NK-92 (cell line): Measurements from ENCODE around the gene ZIC2.

Experiments used
- DNase-seq: peaks from one replicate; lab custom pipeline; 2025; ENCODE audit not compliant: unreplicated experiment; lab: John Stamatoyannopoulos, UW

Gene ZIC2

GRCh38 chr13:99985886-99986527, 4.4 kb downstream of the ZIC2 start:
- DNase-seq, result no peak

- no peak for DNase-seq
These were observed 5.2 kb downstream of the ZIC2 start for GRCh38 chr13:99986741-99987140.

DNA sequence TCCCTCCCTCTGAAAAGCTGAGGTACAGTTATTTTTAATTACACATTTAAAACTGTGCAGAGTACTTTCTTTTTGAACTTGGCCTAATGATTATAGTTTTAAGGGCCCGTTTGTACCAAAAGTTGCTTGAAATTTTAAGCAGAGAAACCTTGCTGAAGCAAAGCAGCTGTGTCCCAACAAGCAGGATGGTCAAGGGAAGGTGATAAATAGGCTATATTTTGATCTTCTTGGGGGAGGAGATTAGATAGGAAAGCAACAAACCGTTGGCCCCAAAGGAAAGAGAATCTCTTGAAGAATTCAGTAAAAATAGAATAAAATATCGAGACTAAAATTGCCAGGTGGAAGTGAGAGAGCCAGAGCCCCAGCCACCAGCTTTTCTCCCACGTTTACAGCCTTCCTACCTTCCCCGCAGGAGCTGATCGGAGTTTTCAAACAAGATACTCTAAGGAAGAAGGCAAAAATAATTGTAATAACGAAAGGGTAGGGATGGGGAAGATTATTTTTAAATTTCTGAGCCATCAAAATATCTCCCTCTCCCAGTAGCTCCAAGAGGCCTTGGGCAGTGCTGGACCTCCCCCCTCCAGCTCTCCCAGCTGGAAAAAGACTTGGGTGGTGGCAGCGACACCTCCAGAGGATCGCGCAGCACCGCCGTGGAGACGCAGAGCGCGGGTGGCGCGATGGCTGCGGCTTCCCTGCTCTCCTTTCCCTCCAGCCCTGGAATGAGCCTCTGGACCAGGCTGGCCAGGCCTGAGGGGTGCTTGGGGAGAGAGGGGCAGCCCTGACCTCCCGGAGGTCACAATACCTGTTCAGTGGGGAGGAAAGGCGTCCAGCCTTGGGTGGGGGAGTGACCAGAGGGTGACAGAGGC, 5.8 kb downstream of the ZIC2 start:
- no peak for DNase-seq

DNA sequence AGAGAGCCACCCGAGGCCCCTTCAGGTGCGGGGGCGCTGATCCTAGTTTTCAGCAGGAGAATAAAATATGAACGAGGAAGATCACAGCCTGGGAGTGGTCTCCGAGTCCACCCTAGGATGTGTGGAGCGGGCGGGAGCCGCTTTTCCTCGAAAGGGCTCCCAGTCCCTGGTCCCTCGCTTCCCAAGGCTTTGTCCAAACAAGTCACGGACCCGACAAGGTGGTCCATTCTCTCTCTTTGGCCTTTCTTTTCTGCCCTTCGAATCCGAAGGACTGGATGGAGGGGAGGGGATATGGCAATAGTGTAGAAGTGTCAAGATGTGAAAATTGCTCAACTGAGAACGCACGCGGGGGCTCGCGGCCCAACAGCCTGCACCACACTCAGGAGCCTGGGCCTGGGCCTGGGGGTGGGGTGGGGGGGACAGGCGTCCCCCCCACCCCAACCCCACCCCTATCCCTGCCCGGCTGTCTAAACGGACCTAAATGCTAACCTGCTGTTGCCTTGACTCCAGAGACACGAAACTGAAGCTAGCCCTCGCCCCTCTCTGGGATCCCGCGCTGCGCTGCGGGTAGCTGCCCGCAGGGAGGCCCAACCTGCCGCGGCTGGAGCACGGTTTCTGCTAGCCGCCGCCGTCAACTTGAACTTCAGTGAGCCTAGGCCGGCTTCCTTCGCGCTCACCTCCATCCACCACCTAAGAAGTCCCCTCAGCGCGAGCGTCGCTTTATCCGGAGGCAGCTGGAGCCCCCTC, 7.1 kb downstream of the ZIC2 start:
- no peak for DNase-seq

DNA sequence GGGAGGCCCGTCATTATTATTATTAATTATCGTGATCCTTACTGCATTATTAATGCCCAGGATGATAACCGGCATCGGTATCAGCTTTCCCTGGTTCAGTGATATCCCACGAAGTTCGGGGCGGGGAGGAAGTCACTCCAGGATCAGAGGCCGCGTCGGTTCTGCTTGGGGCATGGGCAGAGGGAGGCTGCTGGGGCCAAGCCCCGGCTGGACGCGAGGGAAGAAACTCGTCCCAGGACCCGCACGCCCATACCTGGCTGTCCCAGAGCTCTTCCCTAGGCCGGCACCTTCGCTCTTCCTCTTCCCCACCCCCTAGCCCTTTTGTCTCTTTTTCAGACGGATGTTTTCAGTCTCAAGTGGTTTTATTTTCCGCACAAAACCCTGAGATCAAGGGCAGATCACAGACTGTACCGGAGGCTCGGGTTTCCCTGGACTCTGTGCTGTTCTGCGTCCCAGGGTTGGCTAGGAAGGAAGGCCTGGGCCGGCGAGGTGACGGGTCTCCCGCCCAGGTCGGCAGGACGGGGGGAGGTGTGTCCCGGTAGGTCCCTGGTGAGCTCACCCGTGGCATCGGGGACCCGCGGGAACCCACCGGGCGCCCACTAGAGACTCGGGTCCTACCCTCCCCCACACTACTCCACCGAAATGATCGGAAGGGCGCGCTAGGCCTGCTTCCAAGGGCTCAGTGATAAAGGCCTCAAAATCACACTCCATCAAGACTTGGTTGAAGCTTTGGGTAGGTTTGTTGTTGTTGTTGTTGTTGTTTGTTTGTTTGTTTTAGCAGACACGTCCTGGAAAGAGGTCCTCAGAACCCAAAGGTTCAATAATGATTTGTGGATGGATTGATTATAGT, 7.9 kb downstream of the ZIC2 start:
- DNase-seq, result no peak

GRCh38 chr13:99990126-99990977, 8.8 kb downstream of the ZIC2 start:
- no peak for DNase-seq

DNA sequence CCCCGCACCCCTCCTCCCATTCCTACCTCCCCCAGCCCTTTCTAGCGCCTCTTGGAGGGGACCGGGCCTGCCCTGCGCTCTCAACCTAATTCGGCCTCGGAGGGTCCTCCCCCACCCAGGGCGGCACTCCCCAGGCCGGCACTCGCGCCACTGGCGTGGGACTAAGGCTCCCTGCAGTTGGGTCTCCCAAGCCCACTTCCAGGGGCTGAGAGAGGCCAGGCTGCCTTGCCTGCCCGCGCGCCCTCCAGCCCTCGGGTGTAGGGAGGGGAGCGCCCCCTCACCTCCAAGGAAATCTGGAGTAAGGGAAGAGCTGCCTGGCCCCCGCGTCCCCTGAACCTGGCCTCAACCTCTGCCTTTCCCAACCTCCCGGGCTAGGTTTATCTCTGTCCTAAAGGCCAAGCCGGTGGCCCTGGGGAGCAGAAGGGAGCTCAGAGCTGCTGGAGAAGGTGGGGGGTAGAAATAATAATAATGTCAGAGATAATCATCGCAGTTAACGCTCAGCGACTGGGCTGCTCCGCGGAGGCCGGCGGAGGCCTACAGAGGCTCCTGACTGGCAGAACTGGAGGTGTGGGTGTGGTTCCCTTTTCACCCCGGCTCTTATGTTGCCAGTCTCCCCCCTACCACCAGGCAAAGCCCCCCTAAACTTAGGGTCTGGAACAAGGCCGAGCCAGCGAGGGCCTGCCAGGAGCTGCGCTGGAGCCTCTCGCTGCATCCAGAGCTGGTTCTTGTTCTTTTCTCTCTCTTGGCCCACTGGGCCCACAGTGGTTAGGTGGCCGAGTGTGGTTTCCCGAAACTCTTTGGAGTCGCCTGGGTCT, 9.6 kb downstream of the ZIC2 start:
- no peak for DNase-seq

DNA sequence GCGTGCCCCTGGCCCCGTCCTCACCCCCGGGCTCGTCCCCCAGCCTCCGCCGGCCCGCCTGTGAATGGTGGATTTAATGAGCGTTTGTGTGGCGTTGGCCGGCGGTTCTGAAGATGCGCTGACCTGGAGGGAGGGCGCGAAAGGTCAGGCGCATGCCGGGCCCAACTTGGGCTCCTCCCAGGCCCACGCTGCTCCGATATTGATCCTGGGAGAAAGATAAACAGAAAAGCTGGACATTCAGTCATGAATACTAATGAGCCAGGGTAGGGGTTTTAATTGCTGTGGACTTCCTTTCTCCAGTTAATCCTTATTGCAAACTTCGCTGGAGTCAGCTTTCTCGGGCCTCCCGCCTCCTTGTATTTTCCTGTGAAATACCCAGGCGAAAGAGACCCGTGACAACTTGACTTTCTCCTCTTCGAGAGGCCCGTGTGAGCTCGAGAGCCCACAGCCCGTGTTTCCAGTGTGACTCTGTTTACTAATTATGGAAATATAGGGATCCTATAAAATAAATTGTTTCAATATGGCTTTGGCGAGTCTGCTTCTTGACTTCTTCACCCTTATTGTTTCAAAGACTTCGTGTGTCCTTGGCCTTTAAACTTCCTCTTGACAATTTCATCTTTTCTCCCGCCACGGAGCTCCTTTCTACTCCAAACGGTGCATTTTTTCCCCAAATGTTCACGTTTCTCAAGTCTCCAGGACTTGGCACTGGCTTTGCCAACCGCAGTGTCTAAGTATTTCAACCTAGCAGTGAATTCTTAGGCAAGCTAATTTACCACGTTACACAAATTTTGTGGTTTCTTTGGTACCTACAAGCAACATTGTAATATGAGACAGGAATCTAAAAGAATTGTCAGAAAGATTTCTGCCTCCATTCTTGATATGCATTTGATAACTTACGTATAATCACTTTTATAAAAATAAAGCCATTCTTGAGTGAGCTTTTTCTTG, 10.5 kb downstream of the ZIC2 start:
- DNase-seq, result no peak

DNA sequence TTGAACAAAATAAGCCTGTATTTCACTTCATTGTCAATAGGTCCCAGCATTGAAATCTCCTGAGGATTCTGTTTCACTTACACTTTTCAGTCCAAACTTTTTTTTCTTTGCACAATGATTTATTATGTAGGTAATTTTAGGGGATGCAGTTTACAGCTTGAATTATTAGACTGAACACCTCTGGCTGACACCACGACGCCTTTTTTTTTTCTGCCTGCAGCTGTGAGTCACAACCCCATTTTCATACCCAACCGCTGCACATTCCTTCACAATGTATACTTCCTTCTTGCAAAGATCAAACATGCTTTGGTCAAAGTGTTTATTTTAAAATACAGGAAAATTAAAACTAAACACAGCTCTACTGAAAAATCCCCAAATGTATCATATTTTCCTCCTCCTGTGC, 11.4 kb downstream of the ZIC2 start:
- no peak for DNase-seq

DNA sequence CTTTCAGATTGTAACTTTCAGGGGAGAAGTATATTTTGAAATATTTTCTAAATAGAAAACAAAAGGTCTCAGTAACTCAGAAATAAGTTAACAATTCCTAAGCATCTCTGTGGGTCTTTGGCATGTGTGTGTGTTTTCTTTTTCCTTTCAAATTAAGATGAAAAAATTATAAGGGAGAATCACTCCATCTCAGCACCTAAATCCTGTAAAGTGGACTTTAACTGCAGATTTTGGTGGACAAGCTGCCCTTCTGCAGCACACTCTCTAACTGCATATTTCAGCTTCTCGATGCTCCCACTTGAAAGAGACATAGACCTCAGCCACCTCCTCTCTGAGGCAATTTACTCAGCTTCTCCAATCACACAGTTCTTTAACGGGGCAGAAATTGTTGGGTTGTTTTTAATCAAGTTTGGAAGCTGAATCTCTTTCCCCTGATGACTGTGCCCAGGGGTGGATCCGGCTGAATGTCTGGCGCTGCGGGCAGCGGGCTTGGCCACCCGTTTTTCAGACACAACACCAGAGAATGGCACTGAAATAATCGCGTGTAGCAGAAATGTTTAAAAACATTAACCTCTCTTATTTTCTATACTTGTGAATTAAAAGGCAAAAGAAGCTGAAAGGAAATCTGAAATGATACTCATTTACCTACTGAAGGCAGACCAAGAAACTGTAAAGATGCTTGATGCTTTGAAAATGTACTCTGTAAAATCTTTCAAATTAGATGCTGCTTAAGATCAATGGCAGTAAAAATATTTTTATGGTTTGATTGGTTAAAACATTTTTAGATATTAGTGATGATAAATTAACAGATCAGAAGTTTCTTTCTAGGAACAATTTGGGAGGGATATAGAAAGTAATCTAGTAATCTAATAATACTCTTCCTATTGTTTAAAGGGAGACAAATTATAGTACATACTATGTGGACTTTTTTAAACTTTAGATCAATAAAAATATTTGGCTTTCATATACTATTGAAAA, 12.4 kb downstream of the ZIC2 start:
- no peak for DNase-seq

GRCh38 chr13:99994638-99995020, 13.0 kb downstream of the ZIC2 start:
- DNase-seq, result no peak

GRCh38 chr13:99995104-99995588, 13.6 kb downstream of the ZIC2 start:
- no peak for DNase-seq

GRCh38 chr13:99995589-99996380, 14.2 kb downstream of the ZIC2 start:
- no peak for DNase-seq

GRCh38 chr13:99996381-99996973, 14.9 kb downstream of the ZIC2 start:
- DNase-seq, result no peak

DNA sequence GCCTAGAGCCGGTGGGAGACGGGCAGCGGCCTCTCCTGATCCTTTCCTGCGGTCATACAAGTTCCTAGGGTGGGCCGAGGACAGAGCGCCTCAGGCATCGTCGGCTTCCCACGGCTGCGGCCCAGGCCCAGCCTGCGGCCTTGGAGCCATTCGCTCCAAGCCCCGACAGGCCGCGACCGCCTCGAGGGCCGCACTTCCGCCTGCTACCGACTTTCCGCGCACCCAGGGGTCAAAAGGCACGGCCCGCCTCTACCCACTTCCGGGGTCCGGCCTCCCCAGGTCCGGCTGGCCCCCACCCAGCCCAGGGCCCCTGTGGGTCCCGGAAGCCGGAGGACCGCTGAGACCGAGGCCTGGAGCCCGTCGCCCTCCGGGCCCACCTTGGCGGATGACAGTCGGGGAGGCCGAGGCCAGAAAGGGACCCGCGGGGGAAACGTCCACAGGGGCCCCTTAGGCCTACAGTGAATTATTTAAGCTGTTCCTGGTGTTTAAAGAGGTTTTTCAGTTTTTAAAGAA, 16.2 kb downstream of the ZIC2 start:
- DNase-seq, result no peak
